GM18867 (cell line): ENCODE results near the gene MGAT4C.
"Not testable (repeated sequence)": the region's sequence is repeated elsewhere in the genome, so short reads cannot be mapped to it uniquely, and the experiment has no call there.

Experiments used
- ATAC-seq: cut with Tn5 transposase; IDR thresholded peaks from one replicate; pipeline ENCODE4 v1.9.1; 2021; ENCODE audit warnings: mild to moderate bottlenecking, moderate library complexity; ENCODE audit not compliant: unreplicated experiment

The MGAT4C gene

GRCh38 chr12:86256163-86256562 lies at the start of gene MGAT4C:
Gene MGAT4C (minus strand): TSS chr12:86256391.
- no peak for ATAC-seq

- ATAC-seq: not testable (repeated sequence)
Measured at GRCh38 chr12:86296396-86296795, 40.2 kb upstream of the MGAT4C start.

GRCh38 chr12:86293682-86294240 lies 37.6 kb upstream of the MGAT4C start:
- ATAC-seq: no peak

- no peak for ATAC-seq
Measured at GRCh38 chr12:86292480-86292879, 36.3 kb upstream of the MGAT4C start.

- no peak for ATAC-seq
Measured at GRCh38 chr12:86290615-86291014, 34.4 kb upstream of the MGAT4C start.

GRCh38 chr12:86286119-86286518 lies 29.9 kb upstream of the MGAT4C start:
- no peak for ATAC-seq

- no peak for ATAC-seq
Measured at GRCh38 chr12:86283620-86284019, 27.4 kb upstream of the MGAT4C start.

GRCh38 chr12:86275356-86275755 lies 19.2 kb upstream of the MGAT4C start:
- no peak for ATAC-seq

GRCh38 chr12:86265329-86265695 lies 9.1 kb upstream of the MGAT4C start:
- no peak for ATAC-seq

- no peak for ATAC-seq
Measured at GRCh38 chr12:86264451-86265328, 8.5 kb upstream of the MGAT4C start.

GRCh38 chr12:86261578-86261977 lies 5.4 kb upstream of the MGAT4C start:
- ATAC-seq: no peak

- no peak for ATAC-seq
Measured at GRCh38 chr12:86261142-86261541, 5.0 kb upstream of the MGAT4C start.

GRCh38 chr12:86260183-86260582 lies 4.0 kb upstream of the MGAT4C start:
- ATAC-seq: no peak

- ATAC-seq: no peak
Measured at GRCh38 chr12:86257134-86257533, 943 bp upstream of the MGAT4C start.

GRCh38 chr12:86254399-86255107 lies 1.6 kb downstream of the MGAT4C start:
- no peak for ATAC-seq

GRCh38 chr12:86249851-86250250 lies 6.3 kb downstream of the MGAT4C start:
- no peak for ATAC-seq

GRCh38 chr12:86249276-86249675 lies 6.9 kb downstream of the MGAT4C start:
- no peak for ATAC-seq

GRCh38 chr12:86247871-86248270 lies 8.3 kb downstream of the MGAT4C start:
- ATAC-seq: no peak

- no peak for ATAC-seq
Measured at GRCh38 chr12:86241600-86241999, 14.6 kb downstream of the MGAT4C start.

GRCh38 chr12:86234316-86234855 lies 21.8 kb downstream of the MGAT4C start:
- no peak for ATAC-seq

- no peak for ATAC-seq
Measured at GRCh38 chr12:86233126-86233525, 23.1 kb downstream of the MGAT4C start.
